ENCODE data around the gene XPR1.

XPR1 gene

DNA sequence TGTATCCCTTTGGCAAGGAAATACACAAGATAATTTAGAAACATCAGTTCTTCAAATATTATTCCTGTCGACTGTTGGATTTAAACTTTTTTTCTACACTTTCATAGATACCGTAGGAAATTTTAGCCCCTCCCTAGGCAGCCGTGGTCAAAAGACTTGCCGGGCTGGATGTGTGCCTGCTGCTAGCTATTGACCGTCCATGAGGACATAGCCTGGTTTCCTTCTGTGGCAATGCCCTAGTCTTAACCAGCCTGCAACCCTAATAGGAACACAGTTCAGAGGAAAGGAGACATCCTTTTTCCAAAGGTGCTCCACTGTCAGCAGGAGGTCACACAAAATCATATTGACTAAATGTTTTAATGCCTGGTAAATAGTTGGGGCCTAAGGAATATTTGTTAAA, 260.4 kb downstream of the XPR1 start:
- Histone ChIP-seq H3K9ac (ENCODE audit: low read length) (no peak overlapping the region), H3K27ac (ENCODE audit: low read length) (no peak overlapping the region), H3K9me3 (ENCODE audit: insufficient read depth, low read length) (no peaks in the 10 kb centered on the region), H3K79me2 (ENCODE audit: low read length) (no peaks in the 10 kb centered on the region), H3K4me2 (ENCODE audit: low read length) (no peak overlapping the region), H3K36me3 (replicated peaks; ENCODE audit: low read depth, low read length) (no peaks in the 10 kb centered on the region), H4K20me1 (ENCODE audit: insufficient read depth, low read length) (no peaks in the 10 kb centered on the region), H3K27me3 (ENCODE audit: low read depth, low read length) (no peaks in the 10 kb centered on the region), H3K4me1 (ENCODE audit: low read length) (peaks cover 23% of the 10 kb centered on the region), H3K4me3 (ENCODE audit: low read length) (no peak overlapping the region), H2AFZ (ENCODE audit: low read depth, low read length) (no peak overlapping the region)
- TF ChIP-seq, protein P1, sequence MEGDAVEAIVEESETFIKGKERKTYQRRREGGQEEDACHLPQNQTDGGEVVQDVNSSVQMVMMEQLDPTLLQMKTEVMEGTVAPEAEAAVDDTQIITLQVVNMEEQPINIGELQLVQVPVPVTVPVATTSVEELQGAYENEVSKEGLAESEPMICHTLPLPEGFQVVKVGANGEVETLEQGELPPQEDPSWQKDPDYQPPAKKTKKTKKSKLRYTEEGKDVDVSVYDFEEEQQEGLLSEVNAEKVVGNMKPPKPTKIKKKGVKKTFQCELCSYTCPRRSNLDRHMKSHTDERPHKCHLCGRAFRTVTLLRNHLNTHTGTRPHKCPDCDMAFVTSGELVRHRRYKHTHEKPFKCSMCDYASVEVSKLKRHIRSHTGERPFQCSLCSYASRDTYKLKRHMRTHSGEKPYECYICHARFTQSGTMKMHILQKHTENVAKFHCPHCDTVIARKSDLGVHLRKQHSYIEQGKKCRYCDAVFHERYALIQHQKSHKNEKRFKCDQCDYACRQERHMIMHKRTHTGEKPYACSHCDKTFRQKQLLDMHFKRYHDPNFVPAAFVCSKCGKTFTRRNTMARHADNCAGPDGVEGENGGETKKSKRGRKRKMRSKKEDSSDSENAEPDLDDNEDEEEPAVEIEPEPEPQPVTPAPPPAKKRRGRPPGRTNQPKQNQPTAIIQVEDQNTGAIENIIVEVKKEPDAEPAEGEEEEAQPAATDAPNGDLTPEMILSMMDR (IDR thresholded peaks at IDR 0.05; ENCODE audit: low read depth, low read length), result no peak
- no peak for TF ChIP-seq EZH2phosphoT487 (IDR thresholded peaks at IDR 0.05; ENCODE audit: low read depth)

GRCh38 chr1:180892675-180893074, 260.9 kb downstream of the XPR1 start:
- H3K27ac ChIP-seq (ENCODE audit: low read length), result no peak overlapping the region
- H2AFZ ChIP-seq (ENCODE audit: low read depth, low read length), result no peak overlapping the region
- H3K4me1 ChIP-seq (ENCODE audit: low read length), result peaks cover 23% of the 10 kb centered on the region
- no peak overlapping the region for H3K4me3 ChIP-seq (ENCODE audit: low read length)
- no peak overlapping the region for H3K9ac ChIP-seq (ENCODE audit: low read length)
- H3K79me2 ChIP-seq (ENCODE audit: low read length), result no peaks in the 10 kb centered on the region
- H3K36me3 ChIP-seq (replicated peaks; ENCODE audit: low read depth, low read length), result no peaks in the 10 kb centered on the region
- no peaks in the 10 kb centered on the region for H3K27me3 ChIP-seq (ENCODE audit: low read depth, low read length)
- TF ChIP-seq, protein P1 (IDR thresholded peaks at IDR 0.05; ENCODE audit: low read depth, low read length), result no peak
- TF ChIP-seq EZH2phosphoT487 (IDR thresholded peaks at IDR 0.05; ENCODE audit: low read depth), result no peak
- no peaks in the 10 kb centered on the region for H4K20me1 ChIP-seq (ENCODE audit: insufficient read depth, low read length)
- no peak overlapping the region for H3K4me2 ChIP-seq (ENCODE audit: low read length)
- H3K9me3 ChIP-seq (ENCODE audit: insufficient read depth, low read length), result no peaks in the 10 kb centered on the region

DNA sequence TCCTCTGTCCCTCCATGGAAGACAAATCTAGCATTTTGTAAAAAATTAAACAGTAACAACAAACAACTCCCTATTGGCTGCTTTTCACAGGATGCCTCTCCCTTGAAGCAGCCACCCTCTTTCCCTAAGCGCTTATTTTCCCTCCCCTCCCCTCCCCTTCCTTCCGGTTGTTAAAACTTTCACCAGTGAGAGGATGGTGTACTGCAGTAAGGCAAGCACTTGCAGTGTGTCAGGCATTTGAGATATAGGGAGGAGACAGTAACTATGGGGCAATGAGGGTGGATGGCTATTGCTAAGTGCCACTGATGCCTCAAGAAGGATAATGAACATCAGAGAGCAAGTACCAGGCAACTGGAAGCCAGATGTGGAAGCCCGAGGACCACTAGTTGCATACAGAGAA, 261.8 kb downstream of the XPR1 start:
- Histone ChIP-seq H3K27me3 (ENCODE audit: low read depth, low read length) (no peaks in the 10 kb centered on the region), H3K79me2 (ENCODE audit: low read length) (no peaks in the 10 kb centered on the region), H3K9me3 (ENCODE audit: insufficient read depth, low read length) (no peaks in the 10 kb centered on the region), H3K4me2 (ENCODE audit: low read length) (no peak overlapping the region), H3K4me3 (ENCODE audit: low read length) (no peak overlapping the region), H3K9ac (ENCODE audit: low read length) (no peak overlapping the region), H4K20me1 (ENCODE audit: insufficient read depth, low read length) (no peaks in the 10 kb centered on the region), H2AFZ (ENCODE audit: low read depth, low read length) (no peak overlapping the region), H3K36me3 (replicated peaks; ENCODE audit: low read depth, low read length) (no peaks in the 10 kb centered on the region), H3K4me1 (ENCODE audit: low read length) (peaks cover 19% of the 10 kb centered on the region), H3K27ac (ENCODE audit: low read length) (no peak overlapping the region)
- TF ChIP-seq, protein P1 (IDR thresholded peaks at IDR 0.05; ENCODE audit: low read depth, low read length), result no peak
- TF ChIP-seq EZH2phosphoT487 (IDR thresholded peaks at IDR 0.05; ENCODE audit: low read depth), result no peak

DNA sequence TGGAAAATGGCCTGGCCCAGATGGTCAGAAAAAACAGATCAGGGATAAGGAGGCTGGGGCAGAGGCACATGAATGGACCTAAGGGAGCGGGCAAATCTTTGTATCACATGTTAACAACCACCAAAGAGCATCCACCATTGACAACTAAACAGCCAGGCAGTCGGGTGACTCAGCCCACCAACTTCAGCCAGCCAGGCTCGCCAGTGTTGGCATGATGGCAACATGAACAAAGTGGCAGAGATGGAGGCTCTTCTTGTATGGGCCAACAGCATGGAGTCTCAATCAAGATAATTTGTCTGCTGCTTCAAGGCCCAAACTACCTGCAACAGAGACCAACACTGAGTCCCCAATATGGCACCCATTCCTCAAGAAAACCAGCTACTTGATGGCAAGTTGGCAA, 264.3 kb downstream of the XPR1 start:
- TF ChIP-seq, protein P1 (IDR thresholded peaks at IDR 0.05; ENCODE audit: low read depth, low read length), result no peak
- no peak for TF ChIP-seq EZH2phosphoT487 (IDR thresholded peaks at IDR 0.05; ENCODE audit: low read depth)
- H3K4me3 ChIP-seq (ENCODE audit: low read length), result no peak overlapping the region
- no peaks in the 10 kb centered on the region for H3K27me3 ChIP-seq (ENCODE audit: low read depth, low read length)
- H3K79me2 ChIP-seq (ENCODE audit: low read length), result no peaks in the 10 kb centered on the region
- no peak overlapping the region for H3K27ac ChIP-seq (ENCODE audit: low read length)
- H3K9ac ChIP-seq (ENCODE audit: low read length), result no peak overlapping the region
- no peaks in the 10 kb centered on the region for H4K20me1 ChIP-seq (ENCODE audit: insufficient read depth, low read length)
- no peaks in the 10 kb centered on the region for H3K9me3 ChIP-seq (ENCODE audit: insufficient read depth, low read length)
- no peaks in the 10 kb centered on the region for H3K4me1 ChIP-seq (ENCODE audit: low read length)
- no peak overlapping the region for H3K4me2 ChIP-seq (ENCODE audit: low read length)
- H3K36me3 ChIP-seq (replicated peaks; ENCODE audit: low read depth, low read length), result no peaks in the 10 kb centered on the region
- no peak overlapping the region for H2AFZ ChIP-seq (ENCODE audit: low read depth, low read length)
